ENCODE data around the gene TLE7.

TLE7 gene

DNA sequence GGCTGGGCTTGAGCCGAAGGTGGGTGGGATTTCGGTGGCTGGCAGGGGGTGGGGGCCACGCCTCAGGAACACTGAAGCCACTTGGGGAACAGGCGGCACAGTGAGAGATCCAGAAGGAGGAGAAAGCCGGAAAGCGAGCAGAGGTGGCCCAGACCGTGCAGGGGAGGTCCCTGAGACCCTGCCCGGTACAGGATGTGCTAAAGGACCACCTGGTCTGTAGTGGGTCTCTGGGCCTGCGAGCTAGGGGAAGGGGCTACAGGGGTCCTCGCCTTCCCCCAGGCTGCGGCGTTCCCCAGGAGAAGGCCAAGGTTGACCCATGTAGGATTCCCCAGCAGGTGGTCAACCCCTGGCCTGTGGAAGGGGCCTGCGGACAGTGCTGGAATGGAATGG lies at the start of gene TLE7:
Gene TLE7 (minus strand): TSS at position 4 of the 390 bp plus-strand sequence. CDS start 8,730 bp downstream, outside the sequence.
- no peak for DNase-seq

DNA sequence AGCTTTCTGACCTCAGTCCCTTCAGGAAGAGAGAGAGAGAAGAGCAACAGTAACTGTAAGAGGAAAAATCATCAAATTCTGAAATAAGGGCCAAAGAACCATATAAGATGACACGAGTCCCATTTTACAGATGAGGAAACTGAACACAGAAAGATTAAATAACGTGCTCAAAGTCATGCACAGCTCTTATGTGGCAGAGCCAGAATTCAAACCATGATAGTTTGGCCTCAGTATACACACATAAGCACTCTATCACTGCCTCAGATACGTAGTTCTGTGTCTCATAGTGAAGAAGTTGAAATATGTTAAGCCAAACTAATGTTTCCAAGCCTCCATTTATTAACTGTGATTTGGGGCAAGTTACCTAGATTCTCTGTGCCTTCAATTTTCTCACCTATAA lies 49.2 kb upstream of the TLE7 start:
- no peak for DNase-seq

DNA sequence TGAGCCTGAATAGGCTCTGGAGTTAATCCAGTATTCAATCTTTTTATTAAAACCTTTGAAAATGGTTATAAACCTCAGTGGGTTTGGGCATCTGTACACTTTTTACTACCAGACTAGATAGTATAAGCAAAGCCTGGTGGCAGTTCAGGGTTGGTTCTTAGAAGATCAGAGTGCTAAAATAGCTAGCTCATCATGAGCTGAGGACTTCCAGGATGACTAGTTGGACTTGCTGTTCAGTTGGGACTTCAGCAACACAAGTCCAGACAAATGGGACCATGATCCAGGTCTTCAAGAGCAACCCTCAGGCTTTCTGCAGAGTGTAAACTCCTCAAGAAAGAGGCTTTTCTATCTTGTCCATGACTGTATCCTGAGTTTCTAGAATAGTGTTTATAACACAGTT lies 48.5 kb upstream of the TLE7 start:
- DNase-seq: no peak

DNA sequence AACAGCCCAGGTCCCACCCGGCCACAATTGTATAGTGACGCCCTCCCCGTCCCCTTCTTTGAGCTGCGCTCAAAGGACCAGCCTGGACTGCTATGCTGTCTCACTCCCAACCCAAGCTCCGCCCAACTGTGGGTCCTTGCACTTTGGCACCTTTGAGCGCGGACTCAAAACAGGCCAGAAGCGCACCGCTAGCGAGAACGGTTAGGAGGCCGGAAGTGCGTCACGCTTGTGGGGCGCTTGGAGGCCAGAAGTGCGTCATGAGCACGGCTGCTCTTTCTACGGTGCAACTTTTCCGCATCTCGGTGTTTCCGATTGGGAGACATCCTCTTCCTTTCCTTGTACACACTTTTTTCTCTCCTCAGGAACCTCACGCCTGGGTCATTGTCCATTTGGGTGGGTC lies 47.3 kb upstream of the TLE7 start, which contains the start of gene ZNF19:
Gene ZNF19 (minus strand): TSS at position 203 of the 400 bp plus-strand sequence. CDS start 7,210 bp downstream, outside the sequence.
- DNase-seq: no peak

DNA sequence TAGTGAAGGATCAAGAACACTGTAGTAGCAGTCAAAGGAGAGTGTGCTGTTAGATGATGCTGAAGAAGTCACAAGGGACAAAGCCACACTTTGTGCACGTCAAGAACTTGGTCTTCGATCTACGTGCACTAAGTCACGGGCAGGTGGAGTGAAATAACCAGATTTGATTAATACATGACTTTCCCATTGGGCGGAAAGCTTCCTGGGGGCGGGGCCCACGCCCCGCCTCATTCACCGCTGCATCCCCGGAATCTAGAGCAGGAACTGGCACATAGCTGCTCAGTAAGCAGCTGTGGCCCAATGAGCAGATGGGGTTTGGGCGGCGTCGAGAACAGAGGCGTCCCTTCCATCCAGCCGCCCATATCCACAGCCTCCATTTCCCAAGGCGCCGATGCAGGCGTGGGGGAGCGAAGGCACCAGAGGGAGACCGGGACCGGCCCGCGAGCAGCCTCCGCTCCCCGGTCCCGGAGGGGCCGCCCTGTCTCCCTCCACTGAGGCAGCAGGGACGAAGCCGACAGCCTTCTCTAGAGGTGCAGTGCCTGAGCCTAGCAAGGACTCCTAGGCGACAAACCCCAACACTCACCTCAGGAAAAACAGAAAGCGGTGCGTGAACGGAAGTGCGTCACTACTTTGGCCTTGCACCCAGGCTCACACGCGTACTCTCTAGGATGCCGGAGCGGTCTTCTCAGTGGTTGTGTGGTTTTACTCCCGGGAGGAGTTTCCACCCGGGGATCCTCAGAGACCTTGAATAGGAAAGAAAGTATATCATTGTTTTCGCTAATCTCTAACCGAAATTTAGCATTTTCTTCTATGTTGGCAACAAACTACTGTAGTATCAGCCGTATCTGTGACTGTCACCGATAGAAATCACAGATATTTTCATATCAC lies 42.4 kb upstream of the TLE7 start:
- peak; percentile 93 for DNase-seq

DNA sequence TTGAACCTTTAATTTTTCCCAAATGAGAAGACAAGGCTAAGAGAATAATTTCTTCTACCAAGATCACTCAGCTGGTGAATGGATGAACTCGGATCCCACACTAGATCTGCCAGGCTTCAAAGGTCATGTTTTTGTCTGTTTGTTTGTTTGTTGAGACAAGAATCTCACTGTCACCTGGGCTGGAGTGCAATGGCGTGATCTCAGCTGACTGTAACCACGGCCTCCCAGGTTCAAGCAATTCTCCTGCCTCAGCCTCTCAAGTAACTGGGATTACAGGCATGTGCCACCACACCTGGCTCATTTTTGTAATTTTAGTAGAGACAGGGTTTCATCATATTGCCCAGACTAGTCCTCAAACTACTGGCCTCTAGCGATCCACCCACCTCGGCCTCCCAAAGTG lies 40.7 kb upstream of the TLE7 start:
- DNase-seq: no peak

DNA sequence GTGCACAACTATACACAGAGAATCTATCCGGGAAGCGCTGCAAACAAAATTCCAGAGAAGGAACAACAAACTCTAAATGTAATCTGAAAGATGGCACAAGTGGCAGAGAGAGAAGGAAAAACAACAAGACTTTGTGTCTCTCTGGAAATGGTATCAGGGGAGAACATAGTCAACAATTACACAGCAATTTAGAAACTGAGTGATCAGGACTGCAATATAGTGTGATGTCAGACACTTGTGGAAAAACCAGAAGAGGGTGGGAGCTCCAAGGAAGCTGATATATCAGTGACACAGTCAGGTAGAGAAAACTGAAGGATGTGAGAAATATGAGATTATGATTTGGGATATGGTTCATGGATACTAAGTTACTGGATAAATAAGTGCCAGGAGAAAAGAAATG lies 39.1 kb upstream of the TLE7 start:
- DNase-seq: no peak

DNA sequence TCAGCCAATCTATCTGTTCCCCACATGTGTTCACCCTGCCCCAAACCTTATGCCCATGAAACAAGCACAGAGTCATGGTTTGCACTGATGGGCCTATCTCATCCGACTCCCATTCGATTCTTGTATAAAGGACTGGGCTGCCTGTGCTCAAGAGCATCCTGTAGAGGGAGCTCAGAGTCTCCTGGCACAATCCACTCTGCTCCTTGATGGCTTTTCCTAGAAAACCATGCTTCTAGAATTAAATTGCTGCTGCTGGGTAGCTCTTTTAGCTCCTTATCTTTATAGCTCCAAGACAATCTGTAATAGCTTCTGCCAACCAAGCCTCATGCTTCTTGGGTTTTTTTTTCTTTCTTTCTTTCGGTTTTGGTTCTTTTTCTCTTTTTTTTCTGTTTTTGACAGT lies 37.6 kb upstream of the TLE7 start:
- peak; percentile 16 for DNase-seq

DNA sequence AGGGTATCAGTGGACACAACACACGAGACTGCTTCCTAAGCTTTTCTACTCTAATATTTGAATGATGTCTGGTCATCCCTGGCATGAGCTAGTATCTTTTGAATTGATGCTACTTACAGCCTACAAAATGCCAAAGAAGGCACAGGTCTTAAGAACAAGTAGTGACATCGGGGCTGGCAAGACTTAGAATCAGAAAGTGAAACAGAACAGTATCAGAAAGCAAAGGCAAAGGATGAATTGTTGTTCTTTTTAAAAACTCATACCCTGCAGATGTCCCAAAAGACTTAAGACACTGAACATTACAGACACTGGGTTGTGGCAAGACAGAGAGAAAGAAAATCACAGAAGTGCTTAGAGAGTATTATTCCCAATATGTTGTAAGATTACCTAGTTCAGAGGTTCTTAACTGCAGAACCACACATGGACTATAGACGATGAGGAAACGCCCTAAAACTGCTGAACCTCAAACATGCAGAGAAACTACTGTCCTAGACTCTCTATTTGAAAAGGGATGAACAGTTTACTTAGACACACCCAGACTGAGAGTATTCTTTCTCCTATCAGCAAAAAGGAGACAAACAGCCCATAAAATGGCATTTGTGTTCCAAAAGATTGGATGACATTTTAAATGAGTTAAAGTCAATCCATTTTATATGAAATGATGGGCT lies 34.7 kb upstream of the TLE7 start:
- DNase-seq: no peak

DNA sequence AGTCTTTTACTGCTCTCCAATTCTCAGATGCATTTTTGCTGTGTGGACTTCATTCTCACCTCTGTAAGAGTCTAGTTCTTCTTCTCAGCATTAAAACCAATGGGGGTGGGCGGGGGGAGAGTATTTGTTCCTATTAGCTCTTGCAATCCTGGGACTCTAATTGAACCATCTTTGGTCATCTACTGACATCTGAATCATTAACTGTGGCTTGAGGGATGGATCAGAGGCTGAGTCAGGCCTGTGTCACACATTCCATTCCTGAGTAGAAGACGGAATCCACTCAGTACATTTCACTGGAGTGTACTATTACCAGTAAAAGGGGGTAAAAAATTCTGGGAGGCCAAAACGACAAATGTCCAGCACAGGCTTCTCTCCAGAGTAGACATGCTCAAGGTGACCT lies 33.0 kb upstream of the TLE7 start:
- DNase-seq: peak; percentile 96

DNA sequence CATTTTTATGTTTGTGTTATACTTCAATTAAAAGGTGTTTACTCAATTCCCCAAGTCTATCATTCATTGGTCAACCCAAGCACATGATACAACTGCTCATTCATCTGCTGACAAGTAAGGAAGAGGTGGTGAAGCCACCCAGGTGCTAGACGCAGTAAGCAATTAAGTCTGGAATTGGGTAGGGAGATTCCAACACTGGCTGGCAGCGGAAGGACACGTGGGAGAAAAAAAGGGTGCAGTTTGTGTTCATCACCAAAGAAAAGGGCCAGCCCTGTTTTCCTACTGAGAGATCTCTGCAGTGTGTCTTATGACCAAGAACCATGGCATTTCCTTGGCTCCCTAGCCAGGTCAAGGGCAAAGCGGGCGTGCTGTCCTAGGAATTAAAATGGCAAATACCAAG lies 32.0 kb upstream of the TLE7 start:
- DNase-seq: no peak

DNA sequence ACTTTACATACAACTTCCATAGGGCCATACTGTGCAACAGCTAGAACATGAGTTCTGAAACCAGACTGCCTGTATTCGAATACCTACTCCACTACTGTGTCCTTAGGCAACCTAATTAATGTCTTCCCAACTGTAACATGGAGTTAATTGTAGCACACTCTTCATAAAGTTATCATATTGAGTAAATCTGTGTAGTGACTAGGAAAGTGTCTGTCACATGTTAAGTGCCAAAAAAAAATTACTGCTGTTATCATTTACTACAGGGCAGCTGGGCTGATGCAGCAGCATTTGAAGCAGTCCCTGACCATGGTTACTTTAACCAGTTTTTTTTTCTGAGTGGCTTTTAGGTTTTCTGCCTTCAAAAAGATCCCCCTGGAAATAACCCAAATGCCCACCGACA lies 31.1 kb upstream of the TLE7 start:
- DNase-seq: no peak

DNA sequence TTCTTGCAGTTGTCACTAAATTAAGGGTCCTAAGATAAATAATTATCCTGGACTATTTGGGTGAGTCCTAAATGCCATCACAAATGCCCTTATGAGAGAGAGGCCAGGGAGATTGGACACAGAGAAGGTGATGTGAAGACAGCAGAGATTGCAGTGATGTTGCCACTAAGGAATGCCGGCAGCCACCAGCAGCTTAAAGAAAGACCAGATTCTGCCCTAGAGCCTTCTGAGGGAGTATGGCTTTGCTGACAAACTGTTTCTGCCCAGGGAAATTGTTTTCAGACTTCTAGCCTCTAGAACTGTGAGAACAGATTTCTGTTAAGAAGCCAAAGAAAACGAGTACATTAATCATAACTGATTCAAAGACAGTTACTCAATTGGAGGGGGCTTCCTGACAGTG lies 30.2 kb upstream of the TLE7 start:
- no peak for DNase-seq

DNA sequence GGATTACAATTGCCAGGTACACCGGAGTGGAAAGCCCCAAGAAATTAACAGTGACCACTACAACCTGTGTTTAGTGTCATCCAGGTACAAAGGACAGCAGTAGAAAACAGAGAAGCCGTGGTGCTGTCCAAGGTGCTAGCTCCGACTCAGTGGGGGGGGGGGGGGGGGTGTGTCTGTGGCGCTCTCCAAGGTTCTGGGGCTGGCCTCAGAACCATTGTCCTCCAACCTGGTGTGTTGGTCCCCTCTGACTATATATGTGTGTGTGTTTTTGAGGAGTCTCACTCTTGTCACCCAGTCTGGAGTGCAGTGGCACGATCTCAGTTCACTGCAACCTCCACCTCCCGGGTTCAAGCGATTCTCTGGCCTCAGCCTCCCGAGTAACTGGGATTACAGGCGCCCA lies 26.0 kb upstream of the TLE7 start:
- DNase-seq: peak; percentile 42

DNA sequence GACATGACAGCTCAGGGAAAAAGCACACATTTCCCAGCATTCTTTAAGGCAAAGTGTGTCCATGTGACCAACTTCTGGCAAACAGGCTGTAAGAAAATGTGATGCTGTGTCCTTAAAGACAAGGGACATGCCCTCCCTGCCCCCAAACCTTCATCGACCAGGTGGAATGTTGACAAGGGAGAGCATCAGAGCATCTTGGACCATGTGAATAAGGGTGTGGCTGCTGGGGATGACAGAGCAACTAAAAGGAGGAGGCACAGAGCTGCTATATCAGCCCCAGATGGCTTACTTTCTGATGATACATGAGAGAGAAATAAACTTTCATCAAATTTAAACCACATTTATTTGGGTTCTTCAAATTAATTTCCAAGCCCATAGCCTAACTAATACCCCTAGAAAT lies 22.4 kb upstream of the TLE7 start:
- DNase-seq: no peak

DNA sequence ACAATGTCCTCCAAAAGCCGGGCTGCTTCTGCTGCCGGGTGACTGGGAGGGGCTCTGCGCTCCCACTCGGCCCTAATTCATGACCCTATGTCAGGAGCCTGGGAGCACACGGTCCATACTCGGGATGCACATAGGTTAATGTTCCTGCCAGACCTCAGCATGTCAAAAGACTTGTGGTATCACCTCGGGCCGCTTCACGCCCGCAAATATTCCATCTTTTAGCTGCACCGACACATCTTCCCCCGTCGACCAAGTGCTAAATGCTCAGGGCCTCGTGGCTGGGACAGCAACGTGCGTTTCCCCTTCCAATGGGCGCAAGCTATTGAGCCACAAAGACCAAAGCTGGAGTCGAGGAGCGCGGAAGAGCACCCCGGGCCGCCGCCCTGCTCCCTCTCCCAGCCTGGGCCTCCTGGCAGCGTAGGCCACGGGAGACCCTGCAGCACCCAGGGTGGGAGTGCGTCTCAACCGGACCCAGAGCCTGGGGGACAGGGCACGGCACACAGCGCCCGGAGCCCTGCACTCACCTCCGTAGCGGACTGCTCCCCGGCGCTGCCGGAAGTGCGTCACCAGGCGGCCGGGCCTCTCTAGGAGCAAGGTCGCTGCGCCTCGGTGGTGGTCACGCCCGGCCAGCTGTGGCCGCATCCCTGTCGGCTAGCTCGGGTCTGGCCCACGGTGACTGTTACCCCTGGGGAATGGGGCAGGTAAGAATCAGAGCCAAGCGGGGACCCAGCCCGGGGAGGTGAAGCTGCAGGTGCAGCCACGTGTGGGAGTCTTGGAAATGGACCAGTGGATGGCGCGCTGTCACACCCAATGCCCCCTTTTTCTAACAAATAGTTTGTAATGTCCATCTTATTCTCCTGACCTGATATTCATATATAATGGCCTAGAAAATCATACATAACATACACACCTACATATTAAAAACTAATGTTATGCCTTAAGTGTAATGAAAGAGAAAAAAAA lies 20.1 kb upstream of the TLE7 start, which contains the start of gene ZNF23:
Gene ZNF23 (minus strand): TSS at position 562 of the 963 bp plus-strand sequence. CDS start 5,451 bp downstream, outside the sequence.
- peak; percentile 74 for DNase-seq

DNA sequence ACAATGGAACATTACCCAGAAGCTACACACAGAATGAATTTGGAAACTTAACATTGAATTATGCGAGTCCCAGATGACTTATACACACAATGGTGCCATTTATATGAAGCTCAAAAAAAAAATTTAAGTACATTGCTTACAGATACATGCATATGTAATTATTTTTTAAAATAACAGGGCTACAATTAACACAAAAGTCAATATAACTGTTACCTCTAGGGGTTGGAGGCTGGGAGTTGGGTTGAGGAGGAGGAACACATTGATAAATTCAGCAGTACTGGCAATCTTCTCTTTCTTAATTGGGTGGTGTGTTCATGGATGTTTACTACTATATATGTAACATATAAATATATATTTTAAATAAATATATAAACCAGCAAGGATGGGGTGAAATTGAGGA lies 19.1 kb upstream of the TLE7 start:
- no peak for DNase-seq

DNA sequence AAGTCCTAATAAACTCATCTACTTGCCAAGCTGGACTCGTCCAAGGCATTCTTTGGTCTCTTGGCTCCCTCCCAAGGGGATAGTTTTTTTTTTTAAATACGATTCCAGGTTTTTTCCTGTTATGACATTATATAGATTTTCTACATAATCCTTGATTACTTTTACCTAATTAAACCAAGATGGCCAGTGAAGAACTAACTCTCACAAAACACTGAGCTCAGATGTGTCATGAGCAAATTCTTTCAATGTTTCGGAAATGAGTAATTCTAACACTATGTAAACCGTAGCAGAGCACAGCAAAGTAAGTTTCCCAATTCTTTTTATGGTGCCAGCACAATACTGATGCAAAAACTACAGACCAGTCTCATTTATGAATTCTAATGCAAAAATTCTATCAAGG lies 18.4 kb upstream of the TLE7 start:
- peak; percentile 91 for DNase-seq

DNA sequence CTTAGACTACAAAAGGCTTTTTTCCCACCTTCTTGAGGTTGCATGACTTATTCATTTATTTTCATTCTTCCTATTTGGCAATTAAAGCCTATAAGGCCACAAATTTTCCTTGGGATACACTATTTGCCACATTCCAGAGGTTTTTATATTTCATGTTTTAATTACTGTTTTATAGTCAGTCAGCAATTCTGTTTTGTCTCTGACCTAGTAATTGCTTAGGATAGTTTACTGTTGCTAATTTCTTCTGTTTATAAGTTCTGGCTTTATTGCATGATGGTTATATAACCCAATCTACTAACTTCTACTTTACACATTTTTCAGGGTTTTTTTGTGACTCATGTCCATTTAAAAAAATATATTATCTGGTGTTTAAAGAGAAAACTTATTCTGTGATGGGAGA lies 17.7 kb upstream of the TLE7 start:
- DNase-seq: no peak

DNA sequence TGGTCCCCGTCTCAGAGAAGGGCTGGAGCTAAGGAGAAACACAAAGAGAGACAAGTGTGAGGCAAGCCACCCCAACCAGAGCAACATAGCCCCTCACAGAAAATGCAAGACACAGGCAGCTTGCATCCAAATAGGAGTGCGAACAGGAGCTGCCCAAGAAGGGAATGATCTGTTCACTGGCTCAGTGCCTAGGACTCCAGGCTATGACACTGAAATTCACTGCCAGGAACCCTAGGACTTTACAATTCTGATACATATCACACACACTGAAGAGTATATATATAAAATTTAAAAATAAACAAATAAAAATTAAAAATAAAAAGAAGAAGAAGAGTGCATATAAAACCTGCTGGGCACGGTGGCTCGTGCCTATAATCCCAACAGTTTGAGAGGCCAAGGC lies 14.9 kb upstream of the TLE7 start:
- no peak for DNase-seq

DNA sequence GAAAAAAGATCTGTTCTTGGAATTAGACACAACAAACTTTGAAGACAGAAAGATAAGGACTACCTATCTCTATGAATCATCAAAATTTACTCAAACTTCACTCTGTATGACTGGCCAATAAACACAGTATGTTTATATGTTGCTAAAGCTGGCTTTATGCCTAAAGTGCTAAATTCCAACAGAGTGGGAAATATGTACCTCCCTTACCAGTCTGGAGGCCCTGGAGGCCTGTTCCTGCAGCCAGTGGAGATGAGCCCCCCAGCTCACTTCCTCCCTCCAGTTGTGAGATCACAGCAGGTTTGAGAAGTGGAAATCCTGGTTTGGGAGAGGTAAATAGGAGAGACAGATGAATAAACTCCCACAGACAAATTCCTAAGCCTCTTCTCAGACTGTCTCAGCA lies 11.2 kb upstream of the TLE7 start:
- DNase-seq: no peak

DNA sequence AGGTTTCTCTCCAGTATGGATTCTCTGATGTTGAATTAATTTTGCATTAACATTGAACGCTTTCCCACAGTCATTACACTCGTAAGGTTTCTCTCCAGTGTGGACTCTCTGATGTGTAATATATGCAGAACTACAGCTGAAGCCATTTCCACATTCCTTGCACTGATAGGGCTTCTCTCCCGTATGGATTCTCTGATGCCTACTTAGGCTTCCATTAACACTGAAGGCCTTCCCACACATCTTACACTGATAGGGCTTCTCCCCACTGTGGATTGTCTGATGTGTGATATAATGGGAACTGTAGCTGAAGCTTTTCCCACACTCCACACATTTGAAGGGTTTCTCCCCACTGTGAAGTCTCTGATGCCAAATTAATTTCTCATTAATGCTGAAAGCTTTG lies 7.2 kb upstream of the TLE7 start:
- DNase-seq: no peak

DNA sequence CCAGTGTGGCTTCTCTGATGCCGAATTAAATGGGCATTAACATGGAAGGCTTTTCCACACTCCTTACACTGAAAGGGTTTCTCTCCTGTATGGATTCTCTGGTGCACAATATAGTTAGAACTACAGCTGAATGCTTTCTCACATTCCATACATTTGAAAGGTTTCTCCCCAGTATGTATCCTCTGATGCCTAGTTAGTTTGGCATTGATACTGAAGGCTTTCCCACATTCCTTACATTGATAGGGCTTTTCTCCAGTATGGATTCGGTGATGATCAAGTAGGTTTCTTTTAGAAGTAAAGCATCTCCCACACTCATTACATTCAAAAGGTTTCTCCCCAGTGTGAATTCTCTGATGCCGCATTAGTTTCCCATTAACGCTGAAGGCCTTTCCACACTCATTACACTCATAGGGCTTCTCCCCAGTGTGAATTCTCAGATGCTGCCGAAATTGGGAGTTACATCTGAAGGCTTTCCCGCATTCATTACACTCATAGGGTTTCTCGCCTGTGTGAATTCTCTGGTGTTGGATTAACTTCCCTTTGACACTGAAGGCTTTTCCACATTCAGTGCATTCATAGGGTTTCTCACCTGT lies 6.5 kb upstream of the TLE7 start:
- no peak for DNase-seq

All from fibroblast of skin of right biceps (primary cell).